Spleen (tissue), 11 donors: Measurements from ENCODE around the gene DLG2. TPM values are rescaled to one million over a fixed set of nuclear protein-coding genes. Genes with fewer than 3 reads are reported as not detected.

Source experiments
- DNase-seq: peaks from one replicate; pipeline ENCODE4 v3.0.0-alpha.2; 2020
- H3K27ac ChIP-seq, 8 donors: fragments of 200-600 bp; sonication (generic) in 7 of 8; 1 replicate in 4 of 8; 2 replicates in 4 of 8; pipeline versions ENCODE4 v1.5.0 to v1.8.0; 2016 to 2021; ENCODE audit warnings: inconsistent platforms in 4 of 8, mild to moderate bottlenecking in 4 of 8, moderate library complexity in 1 of 8
- H3K27me3 ChIP-seq, 7 donors: fragments of 200-600 bp; sonication (generic) in 6 of 7; replicated peaks in 1 of 7; 1 replicate in 4 of 7; 2 replicates in 3 of 7; pipeline versions ENCODE4 v1.5.0 to v1.8.0; 2016 to 2021; ENCODE audit warnings: inconsistent platforms in 3 of 7, mild to moderate bottlenecking in 1 of 7
- H3K36me3 ChIP-seq, 6 donors: fragments of 200-600 bp; sonication (generic) in 5 of 6; 1 replicate in 4 of 6; 2 replicates in 2 of 6; pipeline versions ENCODE4 v1.5.0 to v1.8.0; 2016 to 2021; ENCODE audit warnings: inconsistent platforms in 2 of 6
- H3K4me1 ChIP-seq, 6 donors: fragments of 200-600 bp; sonication (generic) in 5 of 6; 1 replicate in 3 of 6; 2 replicates in 3 of 6; pipeline versions ENCODE4 v1.5.0 to v1.8.0; 2016 to 2021; ENCODE audit warnings: inconsistent platforms in 3 of 6
- H3K4me3 ChIP-seq, 8 donors: fragments of 200-600 bp; sonication (generic) in 7 of 8; 1 replicate in 4 of 8; 2 replicates in 4 of 8; pipeline versions ENCODE4 v1.5.0 to v1.8.0; 2016 to 2021; ENCODE audit warnings: inconsistent platforms in 4 of 8, mild to moderate bottlenecking in 4 of 8, moderate library complexity in 2 of 8
- H3K9me3 ChIP-seq, 8 donors: fragments of 200-600 bp; sonication (generic) in 7 of 8; 1 replicate in 4 of 8; 2 replicates in 4 of 8; pipeline versions ENCODE4 v1.5.0 to v1.8.0; 2016 to 2021; ENCODE audit warnings: inconsistent platforms in 4 of 8
- POLR2A ChIP-seq, 3 donors: fragments of 450-650 bp; IDR thresholded peaks; one replicate each; pipeline ENCODE4 v1.5.1; 2017; ENCODE audit warnings: antibody characterized with exemption in 3 of 3, mild to moderate bottlenecking in 1 of 3
- POLR2AphosphoS5 ChIP-seq, 3 donors: sonication (generic); formaldehyde crosslinking; IDR thresholded peaks; one replicate each; pipeline ENCODE4 v1.5.1; 2017; ENCODE audit warnings: antibody characterized with exemption in 3 of 3
- WGBS, 5 donors: extraction: QIAGEN DNeasy Blood & Tissue Kit in 3 of 5; methylation state at CpG; one replicate each; pipeline versions ENCODE4 v1.1.5 to v1.1.7; 2013 to 2018; 5-methylcytosine and 5-hydroxymethylcytosine counted together
- intact Hi-C: fragments of 100-400 bp; cut with DNase I; formaldehyde crosslinking; loops from one replicate; pipeline ENCODE4 v1.15.0; 2023; ENCODE audit warnings: low total_unique reads
- polyA plus RNA-seq, 3 donors: library from polyadenylated mRNA; stranded (reverse); fragments of 200-250 nt; gene quantifications; one replicate each; pipeline ENCODE4 v1.2.1, GENCODE V29; 2013
- total RNA-seq, 7 donors: library from RNA; depleted of rRNA in 3 of 7; stranded (reverse); fragments of >200 nt in 3 of 7; fragmentation: NEBNext Ultra II Directional in 4 of 7; extraction: Animal tissue kit (Norgen Biotek cat#: 25700) in 4 of 7; gene quantifications; one replicate each; pipeline versions ENCODE4 v1.1.0 to v1.2.1, GENCODE V29; 2016 to 2021
- TF ChIP-seq, protein P1 (sequence below), 11 experiments: fragments of 200-600 bp in 7 of 11; fragments of 450-650 bp in 4 of 11; sonication (generic) in 4 of 11; IDR thresholded peaks in 8 of 11; conservative IDR thresholded peaks in 3 of 11; 1 replicate in 7 of 11; 2 replicates in 4 of 11; pipeline versions ENCODE4 v1.4.0 to v1.8.0; 2016 to 2021; ENCODE audit warnings: antibody characterized with exemption in 11 of 11, inconsistent platforms in 4 of 11, mild to moderate bottlenecking in 1 of 11
- donor health status: healthy with polysubstance abuse.
- donor health status: DM: no; HTN: no; CAD: no; lungs with moderate emphysema.
- donor health status: DM: no; HTN: no; CAD: no.
- donor health status: Bipolar disorder and iron deficiency.
- donor health status: healthy.
- donor health status: DM: no; HTN: no; CAD: no.
- donor health status: DM: yes; HTN: yes; CAD: no.

DLG2 gene
- total and polyA plus RNA-seq, 10 donors = 0.43 to 12.7 (median 7.9) TPM

- Histone ChIP-seq H3K4me1 (no peaks in the 10 kb centered on the region), H3K27me3 (no peaks in the 10 kb centered on the region), H3K36me3 (no peaks in the 10 kb centered on the region), H3K27ac (no peak overlapping the region), H3K4me3 (no peak overlapping the region), H3K9me3 (no peaks in the 10 kb centered on the region)
- TF ChIP-seq POLR2A (IDR thresholded peaks at IDR 0.05) (no peak), POLR2AphosphoS5 (IDR thresholded peaks at IDR 0.05) (no peak)
- TF ChIP-seq, protein P1, sequence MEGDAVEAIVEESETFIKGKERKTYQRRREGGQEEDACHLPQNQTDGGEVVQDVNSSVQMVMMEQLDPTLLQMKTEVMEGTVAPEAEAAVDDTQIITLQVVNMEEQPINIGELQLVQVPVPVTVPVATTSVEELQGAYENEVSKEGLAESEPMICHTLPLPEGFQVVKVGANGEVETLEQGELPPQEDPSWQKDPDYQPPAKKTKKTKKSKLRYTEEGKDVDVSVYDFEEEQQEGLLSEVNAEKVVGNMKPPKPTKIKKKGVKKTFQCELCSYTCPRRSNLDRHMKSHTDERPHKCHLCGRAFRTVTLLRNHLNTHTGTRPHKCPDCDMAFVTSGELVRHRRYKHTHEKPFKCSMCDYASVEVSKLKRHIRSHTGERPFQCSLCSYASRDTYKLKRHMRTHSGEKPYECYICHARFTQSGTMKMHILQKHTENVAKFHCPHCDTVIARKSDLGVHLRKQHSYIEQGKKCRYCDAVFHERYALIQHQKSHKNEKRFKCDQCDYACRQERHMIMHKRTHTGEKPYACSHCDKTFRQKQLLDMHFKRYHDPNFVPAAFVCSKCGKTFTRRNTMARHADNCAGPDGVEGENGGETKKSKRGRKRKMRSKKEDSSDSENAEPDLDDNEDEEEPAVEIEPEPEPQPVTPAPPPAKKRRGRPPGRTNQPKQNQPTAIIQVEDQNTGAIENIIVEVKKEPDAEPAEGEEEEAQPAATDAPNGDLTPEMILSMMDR (IDR thresholded peaks at IDR 0.05 in 8 of 11, conservative IDR thresholded peaks at IDR 0.05 in 3 of 11) = no peak
- intact Hi-C loops = no loop called here
- DNase-seq = no peak
Observed at GRCh38 chr11:83976086-83976485, 1651.1 kb downstream of the DLG2 start.

GRCh38 chr11:83972536-83972935 is 1654.6 kb downstream of the DLG2 start:
- H3K9me3 ChIP-seq = no peaks in the 10 kb centered on the region
- TF ChIP-seq POLR2A (IDR thresholded peaks at IDR 0.05) (no peak), POLR2AphosphoS5 (IDR thresholded peaks at IDR 0.05) (no peak)
- TF ChIP-seq, protein P1 (IDR thresholded peaks at IDR 0.05 in 8 of 11, conservative IDR thresholded peaks at IDR 0.05 in 3 of 11) = no peak
- WGBS, 5 donors = 89 to 100% (median 97%) methylated on average over 1 of the region's 1 CpG

DNA sequence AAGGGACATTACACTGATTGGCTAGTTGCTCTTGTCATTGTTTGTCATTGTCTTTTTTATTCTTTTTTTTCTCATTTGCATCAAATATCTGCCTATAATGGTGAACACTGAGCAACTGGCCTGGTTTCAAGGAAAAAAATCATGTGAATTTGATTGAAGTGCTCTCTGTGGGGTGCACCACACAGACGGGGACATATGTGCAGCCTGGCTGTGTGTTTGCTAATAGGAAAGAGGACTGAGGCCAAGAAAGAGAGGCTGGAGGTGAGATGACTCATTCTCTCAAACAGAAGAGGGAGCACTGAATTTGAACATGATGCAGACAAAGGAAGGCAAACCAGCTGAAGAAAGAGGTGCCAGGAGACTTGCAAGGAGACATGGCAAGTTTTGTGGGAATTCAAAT is 1656.1 kb downstream of the DLG2 start:
- H3K9me3 ChIP-seq = no peaks in the 10 kb centered on the region
- no peaks in the 10 kb centered on the region for H3K4me1 ChIP-seq
- no peaks in the 10 kb centered on the region for H3K36me3 ChIP-seq
- H3K4me3 ChIP-seq = no peak overlapping the region
- H3K27me3 ChIP-seq = no peaks in the 10 kb centered on the region
- 43 to 78% (median 65%) methylated on average over 1 of the region's 1 CpG for WGBS, 5 donors
- TF ChIP-seq, protein P1 (IDR thresholded peaks at IDR 0.05 in 8 of 11, conservative IDR thresholded peaks at IDR 0.05 in 3 of 11) = no peak
- TF ChIP-seq POLR2A (IDR thresholded peaks at IDR 0.05) (no peak), POLR2AphosphoS5 (IDR thresholded peaks at IDR 0.05) (no peak)
- no peak overlapping the region for H3K27ac ChIP-seq
- intact Hi-C loops = no loop called here
- no peak for DNase-seq

More at GRCh38 chr11:83972536-83972935, 1654.6 kb downstream of the DLG2 start:
- DNase-seq = no peak
- no peak overlapping the region for H3K27ac ChIP-seq
- intact Hi-C loops = no loop called here
- H3K36me3 ChIP-seq = no peaks in the 10 kb centered on the region
- no peaks in the 10 kb centered on the region for H3K4me1 ChIP-seq
- H3K4me3 ChIP-seq = no peak overlapping the region
- no peaks in the 10 kb centered on the region for H3K27me3 ChIP-seq

- Histone ChIP-seq H3K9me3 (no peaks in the 10 kb centered on the region), H3K27ac (no peak overlapping the region), H3K4me1 (no peaks in the 10 kb centered on the region), H3K4me3 (no peak overlapping the region), H3K27me3 (no peaks in the 10 kb centered on the region), H3K36me3 (no peaks in the 10 kb centered on the region)
- TF ChIP-seq POLR2A (IDR thresholded peaks at IDR 0.05) = no peak
- TF ChIP-seq, protein P1 (IDR thresholded peaks at IDR 0.05 in 8 of 11, conservative IDR thresholded peaks at IDR 0.05 in 3 of 11) = no peak
- WGBS, 5 donors = 47 to 62% (median 52%) methylated on average over 2 of the region's 2 CpGs
- DNase-seq = no peak
- intact Hi-C loops = no loop called here
Observed at GRCh38 chr11:83970061-83970671, 1657.0 kb downstream of the DLG2 start.
